ENCODE data around the gene C6orf47. TPM values are rescaled to one million over a fixed set of nuclear protein-coding genes. Genes with fewer than 3 reads are reported as not detected.
A peak's percentile ranks its signal among the peaks of the same experiment; 100 is the strongest.

Gene C6orf47
- total RNA-seq, 1 donor from 2014 or later: 29.0 TPM

DNA sequence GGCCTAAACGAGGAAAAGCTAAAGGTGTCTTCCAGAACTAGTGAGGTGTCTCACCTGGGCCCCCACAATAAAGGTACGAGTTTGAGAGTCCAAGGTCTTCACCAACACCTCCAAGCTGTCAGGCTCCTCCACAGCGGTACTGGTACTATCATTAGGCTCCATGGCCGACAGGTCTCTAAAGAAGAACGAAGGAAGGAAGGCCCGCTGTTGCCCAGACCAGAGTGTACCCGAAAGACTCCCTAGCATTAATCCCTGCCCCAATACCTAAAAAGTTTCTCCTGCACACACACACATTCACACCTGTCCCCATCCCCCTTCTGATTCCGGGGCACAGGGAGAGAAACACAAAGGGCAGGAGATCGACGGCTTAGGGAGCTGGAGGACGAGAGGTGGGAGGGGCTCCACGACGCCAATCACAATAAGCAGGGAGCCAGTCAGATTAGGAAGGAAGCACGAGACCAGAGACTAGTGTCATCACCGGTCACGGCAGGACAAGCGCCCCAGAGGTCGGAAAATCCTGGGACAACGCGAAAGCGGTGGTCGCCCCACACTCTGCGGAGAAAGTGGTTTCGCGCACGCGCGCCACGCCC lies 8.9 kb downstream of the C6orf47 start:
- TF ChIP-seq, protein P1, sequence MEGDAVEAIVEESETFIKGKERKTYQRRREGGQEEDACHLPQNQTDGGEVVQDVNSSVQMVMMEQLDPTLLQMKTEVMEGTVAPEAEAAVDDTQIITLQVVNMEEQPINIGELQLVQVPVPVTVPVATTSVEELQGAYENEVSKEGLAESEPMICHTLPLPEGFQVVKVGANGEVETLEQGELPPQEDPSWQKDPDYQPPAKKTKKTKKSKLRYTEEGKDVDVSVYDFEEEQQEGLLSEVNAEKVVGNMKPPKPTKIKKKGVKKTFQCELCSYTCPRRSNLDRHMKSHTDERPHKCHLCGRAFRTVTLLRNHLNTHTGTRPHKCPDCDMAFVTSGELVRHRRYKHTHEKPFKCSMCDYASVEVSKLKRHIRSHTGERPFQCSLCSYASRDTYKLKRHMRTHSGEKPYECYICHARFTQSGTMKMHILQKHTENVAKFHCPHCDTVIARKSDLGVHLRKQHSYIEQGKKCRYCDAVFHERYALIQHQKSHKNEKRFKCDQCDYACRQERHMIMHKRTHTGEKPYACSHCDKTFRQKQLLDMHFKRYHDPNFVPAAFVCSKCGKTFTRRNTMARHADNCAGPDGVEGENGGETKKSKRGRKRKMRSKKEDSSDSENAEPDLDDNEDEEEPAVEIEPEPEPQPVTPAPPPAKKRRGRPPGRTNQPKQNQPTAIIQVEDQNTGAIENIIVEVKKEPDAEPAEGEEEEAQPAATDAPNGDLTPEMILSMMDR (IDR thresholded peaks at IDR 0.05): no peak

DNA sequence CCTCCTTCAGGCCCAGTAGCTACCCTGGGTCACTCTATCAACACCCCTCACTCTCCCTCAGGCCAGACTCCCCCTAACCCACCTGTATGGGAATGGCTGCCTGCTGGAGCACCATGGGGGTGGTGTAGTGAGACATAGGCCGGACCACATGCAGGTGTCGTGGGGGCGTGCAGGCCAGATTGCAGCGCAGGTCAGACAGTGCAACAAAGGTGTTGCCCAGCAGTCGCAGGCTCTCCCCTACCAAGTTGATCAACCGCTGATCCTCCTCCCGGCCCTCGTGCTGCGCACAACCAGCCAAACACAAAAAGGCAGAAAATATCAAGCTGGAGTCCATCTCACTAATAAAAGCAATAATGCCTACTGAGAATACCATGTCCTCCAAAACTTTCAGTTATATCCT lies 15.3 kb downstream of the C6orf47 start:
- H3K36me3 Mint-ChIP-seq (ENCODE audit: low read depth): peaks cover 86% of the 10 kb centered on the region
- CTCF ChIA-PET: no interaction called here

More for the DNA sequence above, 8.9 kb downstream of the C6orf47 start:
- H3K9me3 Mint-ChIP-seq: no peaks in the 10 kb centered on the region
- intact Hi-C loops (cut with micrococcal nuclease): loop anchor here (1.0 to 2.0 kb wide), 14 partner anchors 9 to 212 kb away; partner anchors contain the start of genes ABHD16A, C6orf47, DDAH2 and HSPA1B
- CTCF ChIA-PET: interaction anchor here (1.1 to 2.3 kb wide), 4 partner anchors 11 to 181 kb away, joined by 3 to 7 read pairs (median 4); partner anchors contain the start of gene ABHD16A
- peaks cover 48% of the 10 kb centered on the region for H3K4me1 Mint-ChIP-seq
- no peaks in the 10 kb centered on the region for H3K27me3 Mint-ChIP-seq
- no peak for DNase-seq
- H3K36me3 Mint-ChIP-seq (ENCODE audit: low read depth): peaks cover 70% of the 10 kb centered on the region
- ATAC-seq (ENCODE audit: low read depth): peak; percentile 22
- peak overlapping the region; percentile 94 for H3K4me3 Mint-ChIP-seq
- POLR2A ChIA-PET: interaction anchor here (0.5 to 7.6 kb wide), 47 partner anchors 9 to 1637 kb away, joined by 3 to 188 read pairs (median 6); partner anchors contain the start of genes ABHD16A, AIF1, ATP6V1G2 and C6orf47
- H3K27ac Mint-ChIP-seq: peak overlapping the region; percentile 100

DNA sequence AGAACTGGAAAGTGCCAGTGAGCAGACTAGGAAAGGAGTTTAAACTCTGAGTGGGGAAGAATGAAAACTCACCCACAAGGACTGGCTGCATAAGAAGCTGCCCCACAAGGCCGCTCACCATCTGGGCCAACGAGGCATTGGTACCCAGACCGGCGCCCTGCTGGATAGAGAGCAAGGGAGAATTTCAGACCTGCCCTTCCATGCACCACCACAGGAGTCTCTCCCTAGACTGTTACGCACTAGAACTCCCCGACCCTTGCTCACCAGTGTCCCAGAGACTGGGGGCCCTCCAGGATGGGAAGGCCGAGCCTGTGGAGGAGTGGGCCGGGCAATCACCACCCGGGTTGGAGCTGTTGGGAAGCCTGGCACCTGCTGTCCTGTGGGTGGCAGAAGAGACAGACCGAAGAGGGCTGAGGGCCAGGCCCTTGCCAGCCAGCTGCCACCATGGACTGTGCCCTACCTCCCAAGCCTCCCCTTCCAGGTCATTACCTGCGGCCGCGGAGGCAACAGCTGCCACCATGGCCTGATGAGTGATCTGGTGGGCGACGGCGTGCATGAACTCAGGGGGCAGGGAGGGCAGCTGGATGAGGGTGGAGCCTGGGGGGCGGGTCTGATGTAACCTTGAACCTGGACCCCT lies 16.6 kb downstream of the C6orf47 start:
- Mint-ChIP-seq H3K4me1 (peaks cover 2% of the 10 kb centered on the region), H3K4me3 (no peak overlapping the region), H3K36me3 (ENCODE audit: low read depth) (peaks cover 84% of the 10 kb centered on the region), H3K27me3 (no peaks in the 10 kb centered on the region), H3K27ac (no peak overlapping the region), H3K9me3 (no peaks in the 10 kb centered on the region)
- no peak for DNase-seq
- no peak for ATAC-seq (ENCODE audit: low read depth)
- intact Hi-C loops (cut with micrococcal nuclease): no loop called here
- CTCF ChIA-PET: interaction anchor here (0.8 kb wide), 1 partner anchor 187 kb away, joined by 4 read pairs; no protein-coding TSS in a partner anchor
- POLR2A ChIA-PET: interaction anchor here (0.6 to 1.1 kb wide), 3 partner anchors 19 to 55 kb away, joined by 3 to 4 read pairs (median 4); no protein-coding TSS in a partner anchor
- TF ChIP-seq, protein P1 (IDR thresholded peaks at IDR 0.05): no peak

More for the DNA sequence above, 15.3 kb downstream of the C6orf47 start:
- Mint-ChIP-seq H3K27ac (no peak overlapping the region), H3K4me3 (no peak overlapping the region), H3K27me3 (no peaks in the 10 kb centered on the region), H3K4me1 (peaks cover 8% of the 10 kb centered on the region), H3K9me3 (no peaks in the 10 kb centered on the region)
- no peak for ATAC-seq (ENCODE audit: low read depth)
- TF ChIP-seq, protein P1 (IDR thresholded peaks at IDR 0.05): no peak
- no peak for DNase-seq
- intact Hi-C loops (cut with micrococcal nuclease): no loop called here
- POLR2A ChIA-PET: no interaction called here

DNA sequence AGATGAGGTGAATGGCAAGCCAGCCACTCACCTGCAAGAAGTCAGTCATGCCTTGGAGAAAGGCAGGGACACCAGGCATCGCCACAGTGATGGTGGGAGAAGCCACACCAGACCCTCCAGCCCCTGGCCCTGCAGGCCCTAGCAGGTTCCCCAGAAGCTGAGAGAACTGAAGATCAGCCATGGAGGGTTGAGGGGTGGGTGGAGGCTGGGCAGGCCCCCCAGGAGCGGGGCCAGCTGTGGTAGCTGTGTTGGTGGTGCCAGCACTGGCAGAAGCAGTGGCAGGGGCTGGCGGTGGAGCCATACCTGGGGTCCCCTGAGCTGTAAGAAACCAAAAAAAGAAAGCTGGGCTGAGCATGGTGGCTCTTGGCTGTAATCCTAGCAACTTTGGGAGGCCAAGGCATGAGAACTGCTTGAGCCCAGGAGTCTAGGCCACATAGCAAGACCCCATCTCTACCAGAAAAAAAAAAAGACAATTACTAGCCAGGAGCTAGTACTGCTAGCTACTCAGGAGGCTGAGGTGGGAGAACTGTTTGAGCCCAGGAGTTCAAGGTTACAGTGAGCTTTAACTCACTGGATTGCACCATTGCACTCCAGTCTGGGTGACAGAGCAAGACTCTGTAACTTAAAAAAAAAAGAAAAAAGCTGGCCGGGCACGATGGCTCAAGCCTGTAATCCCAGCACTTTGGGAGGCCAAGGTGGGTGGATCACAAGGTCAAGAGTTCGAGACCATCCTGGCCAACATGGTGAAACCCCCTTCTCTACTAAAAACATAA lies 17.6 kb downstream of the C6orf47 start:
- TF ChIP-seq, protein P1 (IDR thresholded peaks at IDR 0.05): no peak
- DNase-seq: no peak
- no peak for ATAC-seq (ENCODE audit: low read depth)
- no peaks in the 10 kb centered on the region for H3K27me3 Mint-ChIP-seq
- H3K4me1 Mint-ChIP-seq: no peaks in the 10 kb centered on the region
- CTCF ChIA-PET: no interaction called here
- no peak overlapping the region for H3K4me3 Mint-ChIP-seq
- peaks cover 81% of the 10 kb centered on the region for H3K36me3 Mint-ChIP-seq (ENCODE audit: low read depth)
- POLR2A ChIA-PET: interaction anchor here (0.6 to 1.6 kb wide), 6 partner anchors 8 to 844 kb away, joined by 3 to 4 read pairs (median 3); no protein-coding TSS in a partner anchor
- intact Hi-C loops (cut with micrococcal nuclease): no loop called here
- no peaks in the 10 kb centered on the region for H3K9me3 Mint-ChIP-seq
- H3K27ac Mint-ChIP-seq: no peak overlapping the region

Data from activated B cell treated with CpG ODN at 0.5 μM for 24 hours (primary cell).